K562 (cell line): ENCODE results near the gene NFATC4. TPM values are rescaled to one million over a fixed set of nuclear protein-coding genes. Genes with fewer than 3 reads are reported as not detected.
A peak's percentile ranks its signal among the peaks of the same experiment; 100 is the strongest.

Experiments
- ATAC-seq: fragments of 200-7000 bp; cut with Tn5 transposase; 3 replicates; pipeline ENCODE4 v1.9.1; 2020; ENCODE audit warnings: moderate library complexity
- BruUV-seq: library from RNA; stranded (reverse); fragments of 400-500 nt; replicated peaks from 2 replicates; lab custom pipeline; 2021; lab: Mats Ljungman, UMichigan
- CTCF ChIA-PET: fragments of 300-600 bp; formaldehyde crosslinking; extraction: SDS; loops from one replicate; lab custom pipeline; 2021; ENCODE audit warnings: low intra/inter-chr PET ratio; lab: Yijun Ruan, JAX
- POLR2A ChIA-PET: fragments of 300-600, 350-650 bp; sonication (Branson Sonifier 250); formaldehyde crosslinking; extraction: SDS; loops from one replicate; lab custom pipeline; 2021; ENCODE audit warnings: antibody characterized with exemption, inconsistent platforms; lab: Yijun Ruan, JAX
- DNase-seq, 4 experiments: peaks; one replicate each; pipeline versions ENCODE4 v3.0.0 to v3.0.0-alpha.2; 2011 to 2018; ENCODE audit warnings: low spot score in 3 of 4, mixed read lengths in 3 of 4; ENCODE audit errors: extremely low read depth in 1 of 4
- FAIRE-seq: peaks from 2 replicates; lab custom pipeline; 2011; peaks lifted over from hg19 to GRCh38; lab: Jason Lieb, UNC
- H2AFZ ChIP-seq: 2 replicates; pipeline ENCODE4 v1.6.0; 2011; ENCODE audit warnings: low read depth, low read length, control low read depth, inconsistent platforms
- H3K27ac ChIP-seq: fragments of 200-600 bp; 3 replicates; pipeline ENCODE4 v1.8.0; 2011; ENCODE audit warnings: low read depth, mild to moderate bottlenecking, control low read depth, inconsistent platforms, low read length, moderate library complexity, mixed read lengths; ENCODE audit errors: extremely low read depth
- H3K27me3 ChIP-seq, 2 experiments: fragments of 300-600 bp in 1 of 2; 2 replicates in 1 of 2; 3 replicates in 1 of 2; pipeline versions ENCODE4 v1.6.0 to v1.8.0; 2011; ENCODE audit warnings: inconsistent platforms in 2 of 2, low read length in 2 of 2, mild to moderate bottlenecking in 1 of 2, mixed read lengths in 1 of 2, moderate library complexity in 1 of 2; ENCODE audit not compliant: control insufficient read depth in 2 of 2, insufficient read depth in 2 of 2
- H3K36me3 ChIP-seq: fragments of 300-600 bp; 3 replicates; pipeline ENCODE4 v1.8.0; 2011; ENCODE audit warnings: mild to moderate bottlenecking, low read length, inconsistent platforms; ENCODE audit not compliant: control insufficient read depth, insufficient read depth
- H3K4me1 ChIP-seq, 2 experiments: fragments of 200-600 bp in 1 of 2; replicated peaks in 1 of 2; 2 replicates in 1 of 2; 3 replicates in 1 of 2; pipeline versions ENCODE4 v1.5.1 to v1.8.0; 2011; ENCODE audit warnings: inconsistent platforms in 2 of 2, low read length in 2 of 2, mild to moderate bottlenecking in 1 of 2, mixed read lengths in 1 of 2, moderate library complexity in 1 of 2; ENCODE audit not compliant: control insufficient read depth in 2 of 2, insufficient read depth in 2 of 2
- H3K4me2 ChIP-seq: 2 replicates; pipeline ENCODE4 v1.6.1; 2011; ENCODE audit warnings: low read length, control low read depth, inconsistent platforms, mixed read lengths; ENCODE audit not compliant: insufficient read depth
- H3K4me3 ChIP-seq: fragments of 200-600 bp; sonication (generic), shearing (Covaris generic); 2 replicates; pipeline ENCODE4 v1.5.1; 2016; ENCODE audit warnings: control low read depth, inconsistent platforms
- H3K79me2 ChIP-seq: fragments of 200-600 bp; 3 replicates; pipeline ENCODE4 v1.8.0; 2011; ENCODE audit warnings: low read length, inconsistent platforms; ENCODE audit not compliant: control insufficient read depth, insufficient read depth
- H3K9ac ChIP-seq, 2 experiments: 2 replicates each; pipeline versions ENCODE4 v1.6.0 to v1.6.1; 2011; ENCODE audit warnings: low read depth in 2 of 2, low read length in 2 of 2, control low read depth in 1 of 2, inconsistent platforms in 1 of 2, mild to moderate bottlenecking in 1 of 2, mixed read lengths in 1 of 2; ENCODE audit not compliant: insufficient read depth in 1 of 2
- H3K9me1 ChIP-seq: one replicate; pipeline ENCODE4 v1.6.0; 2011; ENCODE audit warnings: inconsistent platforms, mild to moderate bottlenecking, low read length, moderate library complexity; ENCODE audit not compliant: control insufficient read depth, insufficient read depth
- H3K9me3 ChIP-seq: replicated peaks from 2 replicates; pipeline ENCODE4 v1.5.1; 2011; ENCODE audit warnings: low read depth, low read length, inconsistent platforms; ENCODE audit not compliant: control insufficient read depth, insufficient read depth
- H4K20me1 ChIP-seq: replicated peaks from 2 replicates; pipeline ENCODE4 v1.6.1; 2011; ENCODE audit warnings: low read length, inconsistent platforms, mixed read lengths; ENCODE audit not compliant: control insufficient read depth, insufficient read depth
- ATF4 ChIP-seq: fragments of 450-650 bp; formaldehyde crosslinking; IDR thresholded peaks from 2 replicates; pipeline ENCODE4 v1.4.0; 2022; ENCODE audit warnings: mild to moderate bottlenecking, moderate library complexity
- BACH1 ChIP-seq: fragments of 200-800 bp; sonication (Bioruptor generic); IDR thresholded peaks from 2 replicates; pipeline ENCODE4 v1.6.1; 2016; ENCODE audit warnings: missing genetic modification characterization, missing compliant biosample characterization
- GTF2A2 ChIP-seq: IDR thresholded peaks from 2 replicates; pipeline ENCODE4 v1.6.1; 2016; ENCODE audit warnings: mild to moderate bottlenecking, missing genetic modification characterization, missing compliant biosample characterization
- LCOR ChIP-seq: sonication (generic); formaldehyde crosslinking; IDR thresholded peaks from 2 replicates; pipeline ENCODE4 v1.8.0; 2022; ENCODE audit warnings: mild to moderate bottlenecking, missing genetic modification reagents
- NR2C1 ChIP-seq, 2 experiments: fragments of 450-650 bp; IDR thresholded peaks; 2 replicates each; pipeline ENCODE4 v1.6.1; 2017; ENCODE audit warnings: mild to moderate bottlenecking in 2 of 2, antibody characterized with exemption in 1 of 2, inconsistent platforms in 1 of 2, missing compliant biosample characterization in 1 of 2, missing genetic modification characterization in 1 of 2
- SRSF7 ChIP-seq: fragments of 200-400 bp; formaldehyde crosslinking; optimal IDR thresholded peaks from 2 replicates; pipeline ENCODE3; 2017; ENCODE audit warnings: mild to moderate bottlenecking, low read depth, low read length
- STAT5B ChIP-seq: fragments of 250-450 bp; sonication (Bioruptor Pico); IDR thresholded peaks from 2 replicates; pipeline ENCODE4 v1.8.0; 2021; ENCODE audit warnings: mild to moderate bottlenecking, inconsistent platforms
- TAF1 ChIP-seq: IDR thresholded peaks from 2 replicates; pipeline ENCODE4 v1.6.1; 2011; ENCODE audit warnings: mild to moderate bottlenecking, low read length, moderate library complexity; ENCODE audit not compliant: insufficient read depth, control insufficient read depth, severe bottlenecking; ENCODE audit errors: extremely low read depth
- TRIM28 ChIP-seq: fragments of 450-650 bp; IDR thresholded peaks from 2 replicates; pipeline ENCODE4 v1.6.1; 2017
- WGBS: fragments of 100-300 bp; shearing (Covaris generic); methylation state at CpG from one replicate; pipeline ENCODE4 v1.1.6; 2016; ENCODE audit warnings: low coverage, mixed read lengths; ENCODE audit not compliant: insufficient coverage; ENCODE audit errors: missing lambda C conversion rate; 5-methylcytosine and 5-hydroxymethylcytosine counted together
- in situ Hi-C: fragments of 300-500 bp; cut with MboI; formaldehyde crosslinking; loops from 4 replicates; pipeline ENCODE4 v1.15.0; 2018; ENCODE audit warnings: inconsistent platforms, mixed read lengths
- intact Hi-C: fragments of 100-400 bp; cut with micrococcal nuclease; formaldehyde crosslinking; loops from 2 replicates; pipeline ENCODE4 v1.14.2; 2022
- polyA plus RNA-seq, 8 experiments: library from polyadenylated mRNA; depleted of rRNA in 4 of 8; stranded (reverse) in 5 of 8; unstranded in 3 of 8; fragments of >200 nt; fragmentation: Nextera tagmentation in 2 of 8; fragmentation: Illumina TruSeq in 1 of 8; extraction: Ambion mirVana in 2 of 8; extraction: Trizol in 1 of 8; gene quantifications; 2 replicates each; pipeline versions ENCODE4 v1.2.1 to v1.2.3, GENCODE V29; 2011 to 2014; ENCODE audit warnings: inconsistent platforms in 1 of 8, missing spikeins in 1 of 8
- total RNA-seq, 7 experiments: library from RNA; depleted of rRNA in 6 of 7; stranded (reverse); fragments of >200 nt in 6 of 7; fragmentation: Illumina TruSeq in 2 of 7; extraction: Trizol in 2 of 7; gene quantifications; 2 replicates each; pipeline versions ENCODE4 v1.2.1 to v1.2.3, GENCODE V29; 2011 to 2021; ENCODE audit warnings: low replicate concordance in 1 of 7
- TF ChIP-seq, protein P1 (sequence below), 2 experiments: fragments of 250-450 bp in 1 of 2; fragments of 450-650 bp in 1 of 2; sonication (Bioruptor Pico) in 1 of 2; IDR thresholded peaks; 2 replicates each; pipeline versions ENCODE4 v1.6.1 to v1.8.0; 2016 to 2021; ENCODE audit warnings: mild to moderate bottlenecking in 2 of 2, moderate library complexity in 2 of 2, missing compliant biosample characterization in 1 of 2, missing genetic modification characterization in 1 of 2

The NFATC4 gene
- total and polyA plus RNA-seq, 9 of the 15 experiments (the other 6 are each of a cell fraction or from before 2014, with no cell fraction given): 0.25 to 3.8 (median 0.78) TPM; not detected in 1

- Histone ChIP-seq H3K9me1 (peaks cover 3% of the 10 kb centered on the region), H3K4me2 (peak overlapping the region; percentile 46; the same call in 1 of the 2 replicates), H4K20me1 (no peaks in the 10 kb centered on the region), H2AFZ (no peak overlapping the region), H3K36me3 (no peaks in the 10 kb centered on the region), H3K9me3 (no peaks in the 10 kb centered on the region; the same call in 1 of the 2 replicates), H3K4me3 (no peak overlapping the region), H3K27ac (no peak overlapping the region; the same call in 2 of the 3 replicates), H3K4me1 (peaks cover 41 to 49% of the 10 kb centered on the region in 2 experiments), H3K27me3 (no peaks in the 10 kb centered on the region), H3K79me2 (peaks cover 12% of the 10 kb centered on the region), H3K9ac (peak overlapping the region in 1 of 2 experiments; percentile 38; a peak in 1 of 4 replicates)
- POLR2A ChIA-PET: interaction anchor here (0.7 to 0.8 kb wide), 2 partner anchors 16 to 232 kb away, joined by 3 read pairs; no protein-coding TSS in a partner anchor
- ATAC-seq (no peak), DNase-seq (no peak), FAIRE-seq (peak; percentile 6)
- 0% methylated on average over 1 of the region's 2 CpGs for WGBS
- TF ChIP-seq TRIM28 (no peak), BACH1 (no peak), NR2C1 (IDR thresholded peaks at IDR 0.05) (no peak), NR2C1 (tag; IDR thresholded peaks at IDR 0.05) (no peak), GTF2A2 (tag) (no peak), SRSF7 (no peak), ATF4 (CRISPR knock-in tag) (no peak), STAT5B (CRISPR knock-in tag) (no peak), LCOR (CRISPR knock-in tag) (no peak), TAF1 (no peak)
- TF ChIP-seq, protein P1, sequence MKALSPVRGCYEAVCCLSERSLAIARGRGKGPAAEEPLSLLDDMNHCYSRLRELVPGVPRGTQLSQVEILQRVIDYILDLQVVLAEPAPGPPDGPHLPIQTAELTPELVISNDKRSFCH (CRISPR knock-in tag; IDR thresholded peaks at IDR 0.05): no peak
- TF ChIP-seq, protein P1 (tag; IDR thresholded peaks at IDR 0.05): no peak
- BruUV-seq: no TSS peak
- intact Hi-C loops: no loop called here
- in situ Hi-C loops: no loop called here
- CTCF ChIA-PET: no interaction called here
Measured at GRCh38 chr14:24426150-24426911, 58.3 kb downstream of the NFATC4 start.
